H9 (cell line): ENCODE data around the gene DND1. TPM values are rescaled to one million over a fixed set of nuclear protein-coding genes. Genes with fewer than 3 reads are reported as not detected.

Source experiments
- DNase-seq: peaks from one replicate; pipeline ENCODE4 v3.0.0-alpha.2; 2017
- H2AFZ ChIP-seq: one replicate; pipeline ENCODE4 v1.6.1; 2013; ENCODE audit warnings: mild to moderate bottlenecking, low read length, control low read depth, moderate library complexity
- H2AK5ac ChIP-seq: 2 replicates; pipeline ENCODE4 v1.6.1; 2013; ENCODE audit warnings: low read length, control low read depth, mixed read lengths; ENCODE audit not compliant: insufficient read length
- H2BK120ac ChIP-seq: one replicate; pipeline ENCODE4 v1.6.1; 2013; ENCODE audit warnings: low read depth, mild to moderate bottlenecking, low read length, control low read depth, inconsistent platforms; ENCODE audit not compliant: poor library complexity, severe bottlenecking
- H2BK12ac ChIP-seq: 2 replicates; pipeline ENCODE4 v1.6.1; 2013; ENCODE audit warnings: low read length, control low read depth, mixed read lengths, low read depth; ENCODE audit not compliant: insufficient read length
- H2BK15ac ChIP-seq: 2 replicates; pipeline ENCODE4 v1.6.1; 2013; ENCODE audit warnings: low read depth, low read length, control low read depth
- H2BK20ac ChIP-seq: one replicate; pipeline ENCODE4 v1.6.1; 2013; ENCODE audit warnings: low read depth, mild to moderate bottlenecking, low read length, control low read depth, inconsistent platforms; ENCODE audit not compliant: poor library complexity, severe bottlenecking
- H2BK5ac ChIP-seq: 2 replicates; pipeline ENCODE4 v1.6.1; 2013; ENCODE audit warnings: low read length, control low read depth, mixed read lengths; ENCODE audit not compliant: insufficient read length
- H3K14ac ChIP-seq: 2 replicates; pipeline ENCODE4 v1.6.1; 2013; ENCODE audit warnings: low read length, control low read depth; ENCODE audit not compliant: insufficient read depth
- H3K18ac ChIP-seq: 2 replicates; pipeline ENCODE4 v1.6.1; 2013; ENCODE audit warnings: low read depth, mild to moderate bottlenecking, mixed read lengths, low read length, control low read depth; ENCODE audit not compliant: insufficient read length
- H3K23ac ChIP-seq: 2 replicates; pipeline ENCODE4 v1.6.1; 2013; ENCODE audit warnings: low read length, control low read depth, mixed read lengths, low read depth; ENCODE audit not compliant: insufficient read length
- H3K23me2 ChIP-seq: 2 replicates; pipeline ENCODE4 v1.6.1; 2013; ENCODE audit warnings: low read depth, mild to moderate bottlenecking, mixed read lengths, low read length, control low read depth; ENCODE audit not compliant: insufficient read length, poor library complexity, severe bottlenecking
- H3K27ac ChIP-seq: 2 replicates; pipeline ENCODE4 v1.5.1; 2013; ENCODE audit warnings: low read length, control low read depth, mixed read lengths, low read depth; ENCODE audit not compliant: insufficient read length
- H3K27me3 ChIP-seq: 2 replicates; pipeline ENCODE4 v1.6.1; 2013; ENCODE audit warnings: low read length, control low read depth, inconsistent platforms; ENCODE audit not compliant: insufficient read depth
- H3K4ac ChIP-seq: 2 replicates; pipeline ENCODE4 v1.6.1; 2013; ENCODE audit warnings: low read depth, mild to moderate bottlenecking, control low read depth, inconsistent platforms, low read length, moderate library complexity
- H3K4me1 ChIP-seq: 2 replicates; pipeline ENCODE4 v1.6.1; 2013; ENCODE audit warnings: low read length, control low read depth, inconsistent platforms; ENCODE audit not compliant: insufficient read depth
- H3K4me2 ChIP-seq: 2 replicates; pipeline ENCODE4 v1.6.1; 2013; ENCODE audit warnings: low read length, control low read depth, mixed read lengths; ENCODE audit not compliant: insufficient read length, insufficient read depth
- H3K56ac ChIP-seq: 2 replicates; pipeline ENCODE4 v1.6.1; 2013; ENCODE audit warnings: low read depth, mild to moderate bottlenecking, mixed read lengths, low read length, control low read depth; ENCODE audit not compliant: insufficient read length
- H3K79me1 ChIP-seq: 2 replicates; pipeline ENCODE4 v1.6.1; 2013; ENCODE audit warnings: low read depth, mild to moderate bottlenecking, moderate library complexity, low read length, control low read depth, inconsistent platforms; ENCODE audit not compliant: insufficient read depth, poor library complexity, severe bottlenecking
- H3K79me2 ChIP-seq: 2 replicates; pipeline ENCODE4 v1.6.1; 2013; ENCODE audit warnings: low read length, control low read depth, inconsistent platforms; ENCODE audit not compliant: insufficient read depth
- H3K9ac ChIP-seq: 2 replicates; pipeline ENCODE4 v1.6.1; 2013; ENCODE audit warnings: low read length, control low read depth, mixed read lengths; ENCODE audit not compliant: insufficient read length; ENCODE audit errors: extremely low read depth
- H3K9me3 ChIP-seq: one replicate; pipeline ENCODE4 v1.6.1; 2013; ENCODE audit warnings: low read depth, low read length, inconsistent platforms; ENCODE audit not compliant: control insufficient read depth
- H3T11ph ChIP-seq: one replicate; pipeline ENCODE4 v1.6.1; 2013; ENCODE audit warnings: mild to moderate bottlenecking, low read length, control low read depth, inconsistent platforms
- H4K20me1 ChIP-seq: one replicate; pipeline ENCODE4 v1.6.1; 2013; ENCODE audit not compliant: control insufficient read depth, insufficient read length, insufficient read depth
- H4K5ac ChIP-seq: 2 replicates; pipeline ENCODE4 v1.6.1; 2013; ENCODE audit warnings: low read depth, mild to moderate bottlenecking, mixed read lengths, low read length, control low read depth; ENCODE audit not compliant: insufficient read length
- H4K8ac ChIP-seq: replicated peaks from 2 replicates; pipeline ENCODE4 v1.6.1; 2013; ENCODE audit warnings: low read length, control low read depth, mixed read lengths, low read depth; ENCODE audit not compliant: insufficient read length
- H4K91ac ChIP-seq: 2 replicates; pipeline ENCODE4 v1.6.1; 2013; ENCODE audit warnings: low read depth, mild to moderate bottlenecking, moderate library complexity, mixed read lengths, low read length, control low read depth; ENCODE audit not compliant: insufficient read length
- H3K27ac Mint-ChIP-seq, 3 experiments: 2 replicates in 2 of 3; 3 replicates in 1 of 3; pipeline ENCODE4 v1.8.0; 2020 to 2021; ENCODE audit warnings: mixed read lengths in 3 of 3, mild to moderate bottlenecking in 1 of 3, moderate library complexity in 1 of 3
- H3K27me3 Mint-ChIP-seq: 2 replicates; pipeline ENCODE4 v1.8.0; 2021; ENCODE audit warnings: low read depth, mild to moderate bottlenecking, moderate library complexity, mixed read lengths
- H3K36me3 Mint-ChIP-seq, 3 experiments: 2 replicates in 2 of 3; 3 replicates in 1 of 3; pipeline ENCODE4 v1.8.0; 2020 to 2021; ENCODE audit warnings: low read depth in 3 of 3, mixed read lengths in 3 of 3; ENCODE audit not compliant: insufficient read depth in 1 of 3
- H3K4me1 Mint-ChIP-seq, 2 experiments: 2 replicates each; pipeline ENCODE4 v1.8.0; 2020; ENCODE audit warnings: mixed read lengths in 2 of 2
- H3K4me3 Mint-ChIP-seq, 2 experiments: 2 replicates in 1 of 2; 3 replicates in 1 of 2; pipeline ENCODE4 v1.8.0; 2020 to 2021; ENCODE audit warnings: mild to moderate bottlenecking in 2 of 2, mixed read lengths in 2 of 2, moderate library complexity in 1 of 2
- H3K9me3 Mint-ChIP-seq, 2 experiments: 2 replicates in 1 of 2; 3 replicates in 1 of 2; pipeline ENCODE4 v1.8.0; 2020; ENCODE audit warnings: mild to moderate bottlenecking in 2 of 2, mixed read lengths in 2 of 2, moderate library complexity in 1 of 2
- CTCF ChIP-seq: fragments of 200-600 bp; sonication (generic); conservative IDR thresholded peaks from 3 replicates; pipeline ENCODE4 v1.8.0; 2021; ENCODE audit warnings: antibody characterized with exemption, mild to moderate bottlenecking
- WGBS: extraction: QIAGEN DNeasy Blood & Tissue Kit; methylation state at CpG from one replicate; pipeline ENCODE4 v1.1.7; 2013; ENCODE audit warnings: missing lambda C conversion rate, low lambda C conversion rate, mixed read lengths; ENCODE audit not compliant: insufficient read length; ENCODE audit errors: extremely low coverage; 5-methylcytosine and 5-hydroxymethylcytosine counted together
- total RNA-seq: library from RNA; stranded (reverse); gene quantifications from 2 replicates; pipeline ENCODE4 v1.2.1, GENCODE V29; 2021

The DND1 gene
- total RNA-seq, 1 experiment from 2014 or later: 2.4 TPM

GRCh38 chr5:140694276-140694675, 20.9 kb upstream of the DND1 start:
- Histone ChIP-seq H3K18ac (no peak overlapping the region), H4K5ac (no peak overlapping the region), H4K20me1 (no peaks in the 10 kb centered on the region), H2BK12ac (no peak overlapping the region), H2BK120ac (no peak overlapping the region), H3K4me1 (no peaks in the 10 kb centered on the region), H3K9me3 (no peaks in the 10 kb centered on the region), H3K9ac (no peak overlapping the region), H4K91ac (no peak overlapping the region), H3K79me2 (peaks cover 9% of the 10 kb centered on the region; the same call in 1 of the 2 replicates), H3K23me2 (peaks cover 6% of the 10 kb centered on the region), H4K8ac (no peak overlapping the region), H3K4ac (no peak overlapping the region), H2AFZ (no peak overlapping the region), H3K4me2 (no peak overlapping the region), H2BK15ac (no peak overlapping the region), H2BK5ac (no peak overlapping the region), H2AK5ac (no peak overlapping the region), H2BK20ac (no peak overlapping the region), H3K14ac (no peak overlapping the region), H3K23ac (no peak overlapping the region), H3K56ac (no peak overlapping the region), H3K27me3 (no peaks in the 10 kb centered on the region), H3K79me1 (peaks cover 3% of the 10 kb centered on the region), H3T11ph (no peak overlapping the region), H3K27ac (no peak overlapping the region)
- WGBS: no CpG with 5 or more reads among the region's 5 CpGs
- no peaks in the 10 kb centered on the region for H3K9me3 Mint-ChIP-seq
- DNase-seq: no peak
- peaks cover 16 to 22% of the 10 kb centered on the region in 2 experiments for H3K4me1 Mint-ChIP-seq
- peaks cover 33 to 61% (median 57%) of the 10 kb centered on the region in 3 experiments for H3K36me3 Mint-ChIP-seq
- no peak overlapping the region for H3K27ac Mint-ChIP-seq
- no peak overlapping the region for H3K4me3 Mint-ChIP-seq
- no peaks in the 10 kb centered on the region for H3K27me3 Mint-ChIP-seq
- no peak for TF ChIP-seq CTCF
